SU-DHL-6 (cell line): ENCODE data around the gene NFATC3.

Experiments used
- H2AFZ ChIP-seq: fragments of 200-600 bp; sonication (generic); 2 replicates; pipeline ENCODE4 v1.6.1; 2014; ENCODE audit warnings: low read depth, mild to moderate bottlenecking, moderate library complexity, mixed read lengths, antibody characterized with exemption, low read length; ENCODE audit not compliant: severe bottlenecking
- H3F3A ChIP-seq: fragments of 200-600 bp; shearing (Covaris generic); 2 replicates; pipeline ENCODE4 v1.6.0; 2016; ENCODE audit warnings: antibody characterized with exemption, mild to moderate bottlenecking; ENCODE audit not compliant: insufficient read depth
- H3K27ac ChIP-seq: fragments of 200-600 bp; sonication (generic); 2 replicates; pipeline ENCODE4 v1.5.1; 2016; ENCODE audit warnings: low read depth, mild to moderate bottlenecking, low read length, moderate library complexity, mixed read lengths
- H3K27me3 ChIP-seq: fragments of 200-600 bp; sonication (generic), shearing (Covaris generic); 2 replicates; pipeline ENCODE4 v1.6.0; 2014; ENCODE audit warnings: mild to moderate bottlenecking, low read length
- H3K36me3 ChIP-seq: fragments of 200-600 bp; sonication (generic); 2 replicates; pipeline ENCODE4 v1.6.1; 2014; ENCODE audit warnings: mild to moderate bottlenecking, low read length, mixed read lengths
- H3K4me2 ChIP-seq: fragments of 300-600, 200-600 bp; shearing (Covaris generic), sonication (generic); 2 replicates; pipeline ENCODE4 v1.6.0; 2014; ENCODE audit warnings: low read length, low read depth, mild to moderate bottlenecking; ENCODE audit not compliant: poor library complexity, severe bottlenecking
- H3K4me3 ChIP-seq: fragments of 200-600 bp; sonication (generic); 2 replicates; pipeline ENCODE4 v1.5.1; 2014; ENCODE audit warnings: antibody characterized with exemption, low read length, mild to moderate bottlenecking, mixed read lengths; ENCODE audit not compliant: insufficient read depth, poor library complexity, severe bottlenecking
- H3K79me2 ChIP-seq: fragments of 200-600 bp; sonication (generic); 2 replicates; pipeline ENCODE4 v1.6.1; 2014; ENCODE audit warnings: mild to moderate bottlenecking, low read length, moderate library complexity; ENCODE audit not compliant: insufficient read depth
- H3K9ac ChIP-seq: fragments of 200-600 bp; sonication (generic); 2 replicates; pipeline ENCODE4 v1.7.0; 2014; ENCODE audit warnings: mild to moderate bottlenecking, low read length
- H3K9me2 ChIP-seq: fragments of 200-600 bp; sonication (generic); replicated peaks from 2 replicates; pipeline ENCODE4 v1.6.1; 2014; ENCODE audit warnings: low read length; ENCODE audit not compliant: insufficient read depth
- H3K9me3 ChIP-seq: fragments of 200-600 bp; sonication (generic); 2 replicates; pipeline ENCODE4 v1.6.1; 2014; ENCODE audit warnings: low read length, mixed read lengths; ENCODE audit not compliant: insufficient read depth
- H4K20me1 ChIP-seq: fragments of 200-600 bp; sonication (generic); 2 replicates; pipeline ENCODE4 v1.6.1; 2014; ENCODE audit warnings: low read depth, mild to moderate bottlenecking, antibody characterized with exemption, low read length, moderate library complexity, mixed read lengths
- CTCF ChIP-seq: fragments of 200-600 bp; sonication (generic); IDR thresholded peaks from one replicate; pipeline ENCODE4 v1.5.1; 2017; ENCODE audit warnings: antibody characterized with exemption, mild to moderate bottlenecking, low read length, moderate library complexity; ENCODE audit not compliant: insufficient read depth, poor library complexity, severe bottlenecking
- EZH2phosphoT487 ChIP-seq: fragments of 200-600 bp; sonication (generic), shearing (Covaris generic); conservative IDR thresholded peaks from 2 replicates; pipeline ENCODE4 v1.6.1; 2018; ENCODE audit warnings: mild to moderate bottlenecking, antibody characterized with exemption, low read length, moderate library complexity, mixed read lengths

NFATC3 gene

GRCh38 chr16:68200088-68200783 lies 115.1 kb downstream of the NFATC3 start:
- no peak overlapping the region for H3K27ac ChIP-seq
- TF ChIP-seq EZH2phosphoT487 (no peak), CTCF (no peak)
- H3K4me3 ChIP-seq: no peak overlapping the region
- H3K9ac ChIP-seq: no peak overlapping the region
- H4K20me1 ChIP-seq: no peaks in the 10 kb centered on the region
- no peaks in the 10 kb centered on the region; the same call in 1 of the 2 replicates for H3F3A ChIP-seq
- 0 out of 2 replicates have a peak, but pooled peaks cover 4% of the 10 kb centered on the region for H3K79me2 ChIP-seq
- H3K27me3 ChIP-seq: no peaks in the 10 kb centered on the region
- no peak overlapping the region for H2AFZ ChIP-seq
- no peaks in the 10 kb centered on the region for H3K9me2 ChIP-seq
- H3K36me3 ChIP-seq: no peaks in the 10 kb centered on the region
- no peak overlapping the region for H3K4me2 ChIP-seq
- H3K9me3 ChIP-seq: no peaks in the 10 kb centered on the region

- Histone ChIP-seq H4K20me1 (no peaks in the 10 kb centered on the region), H3F3A (no peaks in the 10 kb centered on the region; the same call in 1 of the 2 replicates), H3K9ac (no peak overlapping the region), H3K27ac (no peak overlapping the region), H3K27me3 (no peaks in the 10 kb centered on the region), H2AFZ (no peak overlapping the region), H3K36me3 (no peaks in the 10 kb centered on the region), H3K4me3 (no peak overlapping the region), H3K9me3 (no peaks in the 10 kb centered on the region), H3K79me2 (0 out of 2 replicates have a peak, but pooled peaks cover 4% of the 10 kb centered on the region), H3K9me2 (no peaks in the 10 kb centered on the region), H3K4me2 (no peak overlapping the region)
- TF ChIP-seq EZH2phosphoT487: no peak
- no peak for TF ChIP-seq CTCF
Observed at GRCh38 chr16:68202091-68202519, 116.9 kb downstream of the NFATC3 start.

DNA sequence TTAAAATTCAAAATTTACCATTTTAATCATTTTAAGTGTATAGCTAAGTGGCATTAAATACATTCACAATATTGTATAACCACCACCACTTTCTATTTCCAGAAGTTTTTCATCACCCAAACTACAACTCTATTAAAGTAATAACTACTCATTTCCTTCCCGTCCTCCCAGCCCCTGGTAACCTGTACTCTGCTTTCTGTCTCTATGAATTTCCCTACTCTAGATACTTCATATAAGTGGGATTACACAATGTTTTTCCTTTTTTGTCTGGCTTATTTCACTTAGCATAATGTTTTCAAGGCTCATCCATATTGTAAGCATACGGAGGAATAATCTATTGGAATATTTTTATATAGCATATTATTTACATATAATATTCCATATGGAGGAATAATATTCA lies 121.1 kb downstream of the NFATC3 start:
- Histone ChIP-seq H3K27ac (no peak overlapping the region), H3K4me3 (no peak overlapping the region), H3K9me3 (no peaks in the 10 kb centered on the region), H3F3A (no peaks in the 10 kb centered on the region), H3K9ac (no peak overlapping the region), H2AFZ (no peak overlapping the region), H3K9me2 (no peaks in the 10 kb centered on the region), H4K20me1 (no peaks in the 10 kb centered on the region), H3K36me3 (no peaks in the 10 kb centered on the region), H3K79me2 (no peaks in the 10 kb centered on the region), H3K4me2 (no peak overlapping the region), H3K27me3 (no peaks in the 10 kb centered on the region)
- no peak for TF ChIP-seq EZH2phosphoT487
- no peak for TF ChIP-seq CTCF
